Thyroid gland (tissue), 4 donors: ENCODE measurements around the gene DDX49. TPM values are rescaled to one million over a fixed set of nuclear protein-coding genes. Genes with fewer than 3 reads are reported as not detected.

Experiments used
- DNase-seq, 2 donors: peaks; one replicate each; pipeline ENCODE4 v3.0.0-alpha.2; 2019
- H3K27ac ChIP-seq, 3 donors: fragments of 200-600 bp; sonication (generic); 1 replicate in 2 of 3; 2 replicates in 1 of 3; pipeline ENCODE4 v1.5.1; 2016 to 2019; ENCODE audit warnings: mild to moderate bottlenecking in 1 of 3, moderate library complexity in 1 of 3
- H3K27me3 ChIP-seq: fragments of 200-600 bp; sonication (generic); one replicate; pipeline ENCODE4 v1.5.1; 2019
- H3K36me3 ChIP-seq, 2 donors: fragments of 200-600 bp; sonication (generic); one replicate each; pipeline ENCODE4 v1.5.1; 2016 to 2019
- H3K4me1 ChIP-seq, 2 donors: fragments of 200-600 bp; sonication (generic); one replicate each; pipeline ENCODE4 v1.5.1; 2017 to 2019
- H3K4me3 ChIP-seq, 3 donors: fragments of 200-600 bp; sonication (generic); replicated peaks in 1 of 3; 1 replicate in 2 of 3; 2 replicates in 1 of 3; pipeline ENCODE4 v1.5.1; 2016; ENCODE audit warnings: mild to moderate bottlenecking in 1 of 3
- H3K9me3 ChIP-seq: fragments of 200-600 bp; sonication (generic); one replicate; pipeline ENCODE4 v1.5.1; 2017
- POLR2A ChIP-seq, 2 donors: fragments of 450-650 bp; IDR thresholded peaks; one replicate each; pipeline ENCODE4 v1.6.1; 2017; ENCODE audit warnings: antibody characterized with exemption in 2 of 2, mild to moderate bottlenecking in 2 of 2, moderate library complexity in 1 of 2
- WGBS, 2 donors: methylation state at CpG; one replicate each; pipeline ENCODE4 v1.1.5; 2017; 5-methylcytosine and 5-hydroxymethylcytosine counted together
- intact Hi-C: fragments of 100-400 bp; cut with DNase I; formaldehyde crosslinking; loops from one replicate; pipeline ENCODE4 v1.15.1; 2023
- total RNA-seq, 4 donors: library from RNA; depleted of rRNA; stranded (reverse); fragments of >200 nt; gene quantifications; one replicate each; pipeline ENCODE4 v1.2.3, GENCODE V29; 2016
- TF ChIP-seq, protein P1 (sequence below), 6 experiments: fragments of 200-600 bp in 3 of 6; fragments of 450-650 bp in 3 of 6; sonication (generic) in 3 of 6; IDR thresholded peaks; one replicate each; pipeline ENCODE4 v1.5.1; 2016 to 2019; ENCODE audit warnings: antibody characterized with exemption in 6 of 6, mild to moderate bottlenecking in 2 of 6, inconsistent platforms in 1 of 6, moderate library complexity in 1 of 6

The DDX49 gene
- total RNA-seq, 4 donors from 2014 or later, result 33.5 to 63.7 (median 46.0) TPM

- Histone ChIP-seq H3K36me3 (peaks cover 33 to 40% of the 10 kb centered on the region in 2 donors), H3K9me3 (no peaks in the 10 kb centered on the region), H3K4me3 (peak overlapping the region in 1 of 3 donors; percentile 72), H3K27me3 (no peaks in the 10 kb centered on the region), H3K27ac (no peak overlapping the region), H3K4me1 (peaks cover 19 to 25% of the 10 kb centered on the region in 2 donors)
- DNase-seq, result no peak
- TF ChIP-seq, protein P1, sequence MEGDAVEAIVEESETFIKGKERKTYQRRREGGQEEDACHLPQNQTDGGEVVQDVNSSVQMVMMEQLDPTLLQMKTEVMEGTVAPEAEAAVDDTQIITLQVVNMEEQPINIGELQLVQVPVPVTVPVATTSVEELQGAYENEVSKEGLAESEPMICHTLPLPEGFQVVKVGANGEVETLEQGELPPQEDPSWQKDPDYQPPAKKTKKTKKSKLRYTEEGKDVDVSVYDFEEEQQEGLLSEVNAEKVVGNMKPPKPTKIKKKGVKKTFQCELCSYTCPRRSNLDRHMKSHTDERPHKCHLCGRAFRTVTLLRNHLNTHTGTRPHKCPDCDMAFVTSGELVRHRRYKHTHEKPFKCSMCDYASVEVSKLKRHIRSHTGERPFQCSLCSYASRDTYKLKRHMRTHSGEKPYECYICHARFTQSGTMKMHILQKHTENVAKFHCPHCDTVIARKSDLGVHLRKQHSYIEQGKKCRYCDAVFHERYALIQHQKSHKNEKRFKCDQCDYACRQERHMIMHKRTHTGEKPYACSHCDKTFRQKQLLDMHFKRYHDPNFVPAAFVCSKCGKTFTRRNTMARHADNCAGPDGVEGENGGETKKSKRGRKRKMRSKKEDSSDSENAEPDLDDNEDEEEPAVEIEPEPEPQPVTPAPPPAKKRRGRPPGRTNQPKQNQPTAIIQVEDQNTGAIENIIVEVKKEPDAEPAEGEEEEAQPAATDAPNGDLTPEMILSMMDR (IDR thresholded peaks at IDR 0.05), result no peak
- TF ChIP-seq POLR2A (IDR thresholded peaks at IDR 0.05), result no peak
- 58 to 66% methylated on average over 9 of the region's 9 CpGs for WGBS, 2 donors
- intact Hi-C loops, result no loop called here
Observed at GRCh38 chr19:18920400-18920799, 885 bp downstream of the DDX49 start.

DNA sequence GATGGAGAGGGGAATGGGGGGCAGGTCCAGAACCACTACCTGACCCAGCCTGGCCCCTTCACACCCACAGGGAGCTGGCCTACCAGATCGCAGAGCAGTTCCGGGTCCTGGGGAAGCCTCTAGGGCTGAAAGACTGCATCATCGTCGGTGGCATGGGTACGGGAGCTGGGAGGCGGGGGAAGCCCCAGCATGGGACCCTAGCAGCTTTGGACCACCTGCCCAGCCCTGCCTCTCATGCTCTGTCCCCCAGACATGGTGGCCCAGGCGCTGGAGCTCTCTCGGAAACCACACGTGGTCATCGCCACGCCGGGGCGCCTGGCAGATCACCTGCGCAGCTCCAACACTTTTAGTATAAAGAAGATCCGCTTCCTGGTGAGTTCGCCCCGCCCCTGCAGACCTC, 2.1 kb downstream of the DDX49 start:
- peaks cover 36 to 46% of the 10 kb centered on the region in 2 donors for H3K36me3 ChIP-seq
- intact Hi-C loops, result no loop called here
- 95 to 96% methylated on average over 13 to 15 of the region's 17 CpGs for WGBS, 2 donors

GRCh38 chr19:18922228-18922985, 2.9 kb downstream of the DDX49 start:
- no peaks in the 10 kb centered on the region for H3K27me3 ChIP-seq
- no peak overlapping the region for H3K4me3 ChIP-seq
- no peak for DNase-seq
- intact Hi-C loops, result no loop called here
- no peak for TF ChIP-seq POLR2A (IDR thresholded peaks at IDR 0.05)
- TF ChIP-seq, protein P1 (IDR thresholded peaks at IDR 0.05), result no peak
- H3K4me1 ChIP-seq, result peaks cover 19 to 23% of the 10 kb centered on the region in 2 donors
- H3K9me3 ChIP-seq, result no peaks in the 10 kb centered on the region
- peaks cover 38 to 46% of the 10 kb centered on the region in 2 donors for H3K36me3 ChIP-seq
- 89 to 91% methylated on average over 7 to 20 of the region's 29 CpGs for WGBS, 2 donors
- H3K27ac ChIP-seq, result no peak overlapping the region

More for the DNA sequence above, 2.1 kb downstream of the DDX49 start:
- Histone ChIP-seq H3K4me3 (no peak overlapping the region), H3K9me3 (no peaks in the 10 kb centered on the region), H3K27ac (no peak overlapping the region), H3K4me1 (peaks cover 19 to 25% of the 10 kb centered on the region in 2 donors), H3K27me3 (no peaks in the 10 kb centered on the region)
- TF ChIP-seq, protein P1 (IDR thresholded peaks at IDR 0.05), result no peak
- no peak for TF ChIP-seq POLR2A (IDR thresholded peaks at IDR 0.05)
- DNase-seq, result no peak

- H3K36me3 ChIP-seq, result peaks cover 48 to 69% of the 10 kb centered on the region in 2 donors
- no peaks in the 10 kb centered on the region for H3K27me3 ChIP-seq
- no peak for DNase-seq
- WGBS, 2 donors, result 95 to 96% methylated on average over 15 of the region's 15 CpGs
- intact Hi-C loops, result no loop called here
- no peak overlapping the region for H3K4me3 ChIP-seq
- no peak overlapping the region for H3K27ac ChIP-seq
- no peaks in the 10 kb centered on the region for H3K9me3 ChIP-seq
- peaks cover 7 to 12% of the 10 kb centered on the region in 2 donors for H3K4me1 ChIP-seq
- no peak for TF ChIP-seq POLR2A (IDR thresholded peaks at IDR 0.05)
- TF ChIP-seq, protein P1 (IDR thresholded peaks at IDR 0.05), result no peak
Observed at GRCh38 chr19:18924684-18925213, 5.2 kb downstream of the DDX49 start.
